ENCODE results near the gene RBM15. TPM values are rescaled to one million over a fixed set of nuclear protein-coding genes. Genes with fewer than 3 reads are reported as not detected.

Gene RBM15
- total RNA-seq, 1 donor from 2014 or later: 36.0 TPM

- DNase-seq (ENCODE audit: low read depth): no peak
Observed at GRCh38 chr1:110348050-110348449, 8.9 kb downstream of the RBM15 start.

- no peak for DNase-seq (ENCODE audit: low read depth)
Observed at GRCh38 chr1:110348771-110349170, 9.6 kb downstream of the RBM15 start.

DNA sequence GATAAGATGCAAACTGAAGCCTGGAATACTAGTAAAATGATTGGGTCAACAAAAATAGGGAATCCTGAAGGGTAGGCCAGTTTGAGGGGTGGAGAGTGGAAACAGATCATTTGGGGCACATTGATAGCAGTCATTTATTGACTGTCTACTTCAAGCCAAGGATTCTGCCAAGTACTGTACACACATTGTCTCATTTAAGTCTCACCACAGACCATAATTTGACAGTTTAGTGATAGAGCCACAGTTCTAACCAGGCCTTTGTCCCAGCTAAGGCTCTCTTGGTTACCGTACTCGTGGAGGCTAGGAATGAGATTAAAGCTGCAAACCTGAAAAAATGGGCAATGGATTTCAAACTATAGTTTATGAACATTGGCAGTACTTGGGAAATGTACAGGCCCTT lies 11.2 kb downstream of the RBM15 start:
- no peak for DNase-seq (ENCODE audit: low read depth)

DNA sequence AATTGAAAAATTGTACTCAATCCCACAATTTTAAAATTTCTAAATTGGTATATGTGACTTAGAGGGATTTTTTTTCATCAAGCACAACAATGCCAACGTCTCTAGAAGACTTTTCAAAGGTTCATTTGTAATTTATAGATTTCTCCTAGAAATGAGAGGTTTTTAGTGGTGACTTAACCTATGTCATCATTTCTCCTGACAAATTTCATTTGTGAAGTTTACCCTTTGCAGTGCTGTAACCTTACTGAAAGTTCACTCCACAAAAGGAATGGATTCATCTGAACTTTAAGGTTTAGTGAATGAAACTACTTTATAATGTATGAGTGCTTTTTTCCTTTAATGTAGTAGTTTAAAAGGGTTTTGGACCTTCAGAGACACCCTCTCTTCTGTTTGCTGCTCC lies 16.1 kb downstream of the RBM15 start:
- DNase-seq (ENCODE audit: low read depth): no peak

GRCh38 chr1:110356379-110356778 lies 17.2 kb downstream of the RBM15 start:
- DNase-seq (ENCODE audit: low read depth): peak; percentile 69

DNA sequence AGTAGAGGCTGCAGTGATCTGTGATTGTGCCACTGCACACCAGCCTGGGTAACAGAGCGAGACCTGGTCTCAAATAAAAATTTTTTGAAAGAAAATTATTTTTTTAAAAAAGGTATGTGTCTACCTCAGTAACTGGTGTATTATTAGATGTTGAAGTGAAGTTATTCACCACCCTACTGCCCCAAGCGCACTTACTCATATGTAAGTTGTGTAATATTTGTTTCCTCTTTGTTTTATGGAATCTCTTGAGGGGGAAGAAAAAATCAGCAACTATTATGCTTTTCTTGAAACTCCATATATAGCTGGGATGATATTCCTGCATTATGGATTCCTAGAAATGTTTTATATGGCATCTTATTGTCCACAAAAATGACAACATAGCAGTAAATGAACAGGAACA lies 21.3 kb downstream of the RBM15 start:
- no peak for DNase-seq (ENCODE audit: low read depth)

DNA sequence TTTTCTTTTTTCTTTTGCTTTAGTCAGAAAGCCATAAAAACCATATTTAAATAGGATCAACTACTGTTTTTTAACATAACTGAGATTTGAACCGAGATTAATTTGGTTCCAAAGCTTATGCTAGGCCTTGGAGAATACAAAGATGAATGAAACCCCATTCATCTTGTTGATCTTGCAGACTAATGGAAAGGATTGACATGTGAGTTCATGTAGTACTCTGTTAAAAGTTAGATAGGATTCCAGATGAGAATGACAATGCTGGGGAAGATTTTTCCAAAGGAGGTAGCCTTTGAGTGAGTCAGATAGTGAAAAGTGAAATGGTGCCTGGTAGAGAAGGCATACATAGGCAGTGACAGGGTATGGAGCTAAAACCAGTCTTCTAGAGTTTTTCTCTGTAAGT lies 22.7 kb downstream of the RBM15 start:
- no peak for DNase-seq (ENCODE audit: low read depth)

- no peak for DNase-seq (ENCODE audit: low read depth)
Observed at GRCh38 chr1:110364221-110364620, 25.0 kb downstream of the RBM15 start.

- DNase-seq (ENCODE audit: low read depth): peak; percentile 75
Observed at GRCh38 chr1:110370827-110371226, 31.6 kb downstream of the RBM15 start.

GRCh38 chr1:110375490-110375889 lies 36.3 kb downstream of the RBM15 start:
- no peak for DNase-seq (ENCODE audit: low read depth)

GRCh38 chr1:110380672-110381283 lies 41.6 kb downstream of the RBM15 start:
- DNase-seq (ENCODE audit: low read depth): no peak

GRCh38 chr1:110383251-110383990 lies 44.2 kb downstream of the RBM15 start:
- no peak for DNase-seq (ENCODE audit: low read depth)

- DNase-seq (ENCODE audit: low read depth): peak; percentile 59
Observed at GRCh38 chr1:110384581-110385321, 45.6 kb downstream of the RBM15 start.

GRCh38 chr1:110385369-110385768 lies 46.2 kb downstream of the RBM15 start:
- DNase-seq (ENCODE audit: low read depth): no peak

DNA sequence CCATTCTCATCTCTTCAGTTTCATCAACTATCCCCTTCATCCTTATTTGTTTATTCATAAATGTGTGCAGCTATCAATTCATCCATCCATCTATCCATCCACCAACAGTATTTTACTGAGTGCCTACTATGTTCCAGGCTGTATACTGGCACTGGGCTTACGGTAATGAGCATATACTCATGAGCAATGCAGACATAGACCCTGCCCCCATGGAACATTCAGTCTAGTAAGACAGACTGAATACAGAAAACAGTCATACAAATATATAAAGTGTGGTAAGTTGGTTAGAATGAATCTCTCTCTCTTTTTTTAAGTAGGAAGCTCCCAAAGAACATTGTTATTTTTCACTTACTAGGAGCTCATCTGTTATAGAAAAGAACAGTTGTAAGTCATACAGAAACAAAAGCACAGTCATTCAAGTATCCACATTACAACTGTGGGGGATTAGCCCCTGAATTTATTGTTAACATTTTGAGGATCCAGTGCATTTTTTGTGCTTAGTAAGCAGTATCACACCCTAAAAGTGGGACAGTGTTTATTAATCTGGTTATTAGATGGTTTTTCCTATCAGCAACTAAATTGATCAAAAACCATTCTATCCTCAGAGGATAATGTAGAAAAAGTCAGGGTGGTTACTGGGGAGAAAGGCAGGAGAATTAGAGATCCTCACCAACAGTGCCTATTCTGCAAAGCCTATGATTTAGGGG lies 48.0 kb downstream of the RBM15 start:
- no peak for DNase-seq (ENCODE audit: low read depth)

DNA sequence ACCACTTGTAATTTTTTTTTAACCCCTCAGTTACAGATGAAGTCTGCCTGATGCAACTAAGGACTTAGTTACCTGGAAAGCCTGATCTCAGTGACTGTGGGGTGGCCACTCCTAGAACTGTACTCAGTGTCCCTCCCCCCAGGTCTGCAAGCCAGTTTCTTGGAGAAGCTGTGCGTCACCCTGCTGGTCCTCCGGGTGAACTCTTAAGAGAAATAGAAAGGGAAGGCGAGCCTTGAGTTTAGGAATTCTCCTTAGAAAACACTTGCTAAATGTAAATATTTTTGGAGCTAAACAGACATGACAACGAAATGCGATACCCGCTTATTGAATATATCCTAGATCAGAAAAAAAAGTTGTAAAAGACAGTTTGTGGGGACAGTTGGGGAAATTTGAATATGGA lies 50.9 kb downstream of the RBM15 start:
- peak; percentile 81 for DNase-seq (ENCODE audit: low read depth)

DNA sequence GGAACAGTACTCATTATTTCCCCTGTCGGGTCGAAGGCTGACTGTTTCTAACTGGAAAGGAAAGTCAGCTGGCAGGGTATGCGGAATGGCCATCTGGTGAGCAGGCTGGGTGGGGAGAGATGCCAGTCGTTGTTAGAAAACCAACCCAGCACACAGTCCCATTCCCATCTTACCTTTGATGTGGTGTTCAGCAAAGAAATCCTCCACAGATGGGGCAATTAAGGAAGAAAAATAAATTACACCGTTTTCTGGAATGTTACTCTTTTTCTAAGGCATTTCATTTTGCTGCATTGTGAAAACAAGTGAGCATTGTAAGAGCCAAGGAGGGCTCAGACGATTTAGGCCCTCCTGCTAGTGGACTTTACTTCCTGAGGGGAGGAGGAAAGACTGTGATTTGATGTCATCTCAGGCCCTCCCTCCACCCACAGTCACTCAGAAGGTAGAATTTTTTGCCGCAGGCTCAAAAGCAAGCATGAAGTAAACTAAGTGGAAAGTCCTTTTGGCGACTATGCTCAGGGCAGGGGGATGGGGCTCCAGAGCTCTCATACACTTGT lies 51.6 kb downstream of the RBM15 start, which contains the start of gene SLC16A4:
Gene SLC16A4 (minus strand): TSS at position 335 of the 554 bp plus-strand sequence. CDS start 1,703 bp downstream, outside the sequence.
- peak; percentile 88 for DNase-seq (ENCODE audit: low read depth)

DNA sequence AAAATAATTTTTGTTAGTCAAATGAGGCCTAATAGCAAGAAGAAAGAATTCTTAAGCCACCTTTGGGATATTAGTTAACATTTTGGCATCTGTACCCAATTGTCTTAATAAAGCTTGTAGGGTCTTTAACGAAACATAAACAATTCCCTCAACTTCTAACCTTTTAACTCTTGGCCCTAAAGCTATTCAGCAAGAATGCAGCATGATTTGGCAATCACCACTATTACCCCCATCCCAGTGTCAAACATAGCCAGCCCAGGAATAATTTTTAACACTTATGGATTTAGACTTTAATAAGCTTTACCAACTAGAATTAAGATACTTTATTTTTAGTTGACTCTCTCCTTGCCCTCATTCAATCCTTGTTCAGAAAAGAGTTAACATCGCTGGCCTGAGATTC lies 54.1 kb downstream of the RBM15 start:
- DNase-seq (ENCODE audit: low read depth): peak; percentile 43

DNA sequence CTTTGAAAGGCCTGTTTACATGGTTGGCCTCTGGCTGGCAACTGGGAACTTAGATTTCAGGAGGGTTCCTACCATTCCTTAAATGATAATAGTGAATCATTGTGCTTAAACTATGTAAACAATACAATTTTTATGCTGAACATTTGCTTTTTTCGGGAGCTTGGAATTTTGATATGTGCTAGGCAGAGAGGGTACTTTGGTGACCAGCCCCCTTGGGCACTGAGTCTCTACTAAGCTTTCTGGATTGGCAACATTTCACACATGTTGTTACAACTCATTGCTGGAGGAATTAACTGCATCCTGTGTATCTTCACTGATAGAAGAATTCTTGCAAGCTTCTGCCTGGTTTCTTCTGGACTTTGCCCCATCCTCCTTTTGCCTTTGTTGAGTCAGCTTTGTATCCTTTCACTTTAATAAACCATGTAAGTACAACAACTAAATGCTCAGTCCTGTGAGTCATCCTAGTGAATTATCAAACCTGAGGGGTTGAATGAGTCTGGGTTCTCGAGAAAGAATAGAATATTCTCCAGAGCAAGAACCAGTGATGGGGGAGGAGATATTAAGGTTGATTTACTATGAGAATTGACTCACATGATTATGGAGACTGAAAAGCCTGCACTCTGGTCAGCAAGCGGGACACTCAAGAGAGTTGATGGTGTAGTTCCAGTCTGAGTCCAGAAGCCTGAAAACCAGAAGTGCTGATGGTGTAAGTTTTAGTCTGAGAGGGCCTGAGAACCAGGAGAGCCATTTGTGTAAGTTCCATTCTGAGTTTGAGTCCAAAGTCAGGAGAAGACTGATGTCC lies 54.7 kb downstream of the RBM15 start:
- DNase-seq (ENCODE audit: low read depth): peak; percentile 100

DNA sequence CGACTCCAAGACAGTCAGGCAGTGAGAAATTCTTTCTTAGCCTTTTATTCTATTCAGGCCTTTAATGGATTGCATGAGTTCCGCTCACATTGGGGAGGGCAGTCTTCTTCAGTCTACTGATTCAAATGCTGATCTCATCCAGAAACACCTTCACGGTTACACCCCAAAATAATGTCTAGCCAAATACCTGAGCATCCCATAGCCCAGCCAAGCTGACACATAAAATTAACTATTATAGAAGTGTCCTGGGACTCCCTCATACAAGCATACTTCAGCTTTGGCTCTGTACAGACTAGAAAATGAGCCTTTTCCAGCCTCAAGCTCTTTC lies 55.3 kb downstream of the RBM15 start:
- DNase-seq (ENCODE audit: low read depth): no peak

Data from renal cortical epithelial cell (primary cell).